GM12878 (cell line): ENCODE results near the gene EPM2AIP1. TPM values are rescaled to one million over a fixed set of nuclear protein-coding genes. Genes with fewer than 3 reads are reported as not detected.

ENCODE experiments used
- CBX3 ChIP-seq: fragments of 200-600 bp; sonication (generic); IDR thresholded peaks from 2 replicates; pipeline ENCODE4 v1.6.1; 2016; ENCODE audit warnings: low read depth, borderline replicate concordance
- CREM ChIP-seq: IDR thresholded peaks from 2 replicates; pipeline ENCODE4 v1.6.1; 2014; ENCODE audit warnings: antibody characterized with exemption, low read depth
- E2F4 ChIP-seq: IDR thresholded peaks from 2 replicates; pipeline ENCODE4 v1.6.1; 2012; ENCODE audit warnings: low read depth, low read length, improper control_type of control experiment
- FOS ChIP-seq: IDR thresholded peaks from 3 replicates; pipeline ENCODE4 v1.6.1; 2011; ENCODE audit warnings: borderline replicate concordance; ENCODE audit not compliant: insufficient read length; ENCODE audit errors: extremely low read depth
- FOXK2 ChIP-seq: fragments of 450-650 bp; IDR thresholded peaks from 2 replicates; pipeline ENCODE4 v1.6.1; 2017; ENCODE audit warnings: mild to moderate bottlenecking, moderate library complexity
- GATAD2B ChIP-seq: fragments of 450-650 bp; conservative IDR thresholded peaks from 2 replicates; pipeline ENCODE4 v1.6.1; 2017; ENCODE audit warnings: low read depth, mild to moderate bottlenecking, moderate library complexity
- HDGF ChIP-seq: fragments of 450-650 bp; IDR thresholded peaks from 2 replicates; pipeline ENCODE4 v1.6.1; 2016; ENCODE audit warnings: antibody characterized with exemption
- IKZF2 ChIP-seq, 2 experiments: fragments of 450-650 bp; IDR thresholded peaks; 2 replicates each; pipeline ENCODE4 v1.6.1; 2017; ENCODE audit warnings: mild to moderate bottlenecking in 2 of 2, moderate library complexity in 2 of 2
- IRF4 ChIP-seq: IDR thresholded peaks from 2 replicates; pipeline ENCODE4 v1.6.1; 2011; ENCODE audit warnings: low read depth, low read length
- JUNB ChIP-seq: IDR thresholded peaks from 2 replicates; pipeline ENCODE4 v1.6.1; 2016; ENCODE audit warnings: antibody characterized with exemption, mild to moderate bottlenecking
- MTA2 ChIP-seq: fragments of 450-650 bp; IDR thresholded peaks from 2 replicates; pipeline ENCODE4 v1.6.1; 2016; ENCODE audit warnings: low read depth, mild to moderate bottlenecking, moderate library complexity
- NR2C1 ChIP-seq: fragments of 450-650 bp; IDR thresholded peaks from 2 replicates; pipeline ENCODE4 v1.6.1; 2017; ENCODE audit warnings: antibody characterized with exemption, mild to moderate bottlenecking, moderate library complexity
- PAX5 ChIP-seq: IDR thresholded peaks from 2 replicates; pipeline ENCODE4 v1.6.1; 2011; ENCODE audit warnings: low read depth, low read length, borderline replicate concordance
- PKNOX1 ChIP-seq: fragments of 450-650 bp; IDR thresholded peaks from 2 replicates; pipeline ENCODE4 v1.6.1; 2016; ENCODE audit warnings: mild to moderate bottlenecking
- POU2F2 ChIP-seq: IDR thresholded peaks from 3 replicates; pipeline ENCODE4 v1.6.1; 2011; ENCODE audit warnings: low read depth, mild to moderate bottlenecking, low read length, borderline replicate concordance
- REST ChIP-seq: IDR thresholded peaks from 2 replicates; pipeline ENCODE4 v1.6.1; 2012; ENCODE audit warnings: mild to moderate bottlenecking, low read depth, low read length
- SIN3A ChIP-seq: IDR thresholded peaks from 2 replicates; pipeline ENCODE4 v1.6.1; 2012; ENCODE audit warnings: low read depth, low read length, improper control_type of control experiment
- SREBF1 ChIP-seq: IDR thresholded peaks from 2 replicates; pipeline ENCODE4 v1.6.1; 2012; ENCODE audit warnings: mild to moderate bottlenecking, low read length
- SRF ChIP-seq, 2 experiments: IDR thresholded peaks; 2 replicates each; pipeline ENCODE4 v1.6.1; 2011; ENCODE audit warnings: low read depth in 2 of 2, low read length in 2 of 2, mild to moderate bottlenecking in 1 of 2, moderate library complexity in 1 of 2
- STAT1 ChIP-seq: fragments of 450-650 bp; conservative IDR thresholded peaks from 2 replicates; pipeline ENCODE4 v1.6.1; 2014; ENCODE audit warnings: antibody characterized with exemption, mild to moderate bottlenecking
- ZBTB4 ChIP-seq: fragments of 450-650 bp; formaldehyde crosslinking; IDR thresholded peaks from 2 replicates; pipeline ENCODE4 v1.4.0; 2022; ENCODE audit warnings: mild to moderate bottlenecking, moderate library complexity
- ZNF24 ChIP-seq: fragments of 450-650 bp; IDR thresholded peaks from 2 replicates; pipeline ENCODE4 v1.6.1; 2017; ENCODE audit warnings: antibody characterized with exemption, mild to moderate bottlenecking
- ZNF384 ChIP-seq: IDR thresholded peaks from 2 replicates; pipeline ENCODE4 v1.6.1; 2012; ENCODE audit warnings: low read depth, mild to moderate bottlenecking, low read length, improper control_type of control experiment, borderline replicate concordance
- polyA plus RNA-seq, 11 experiments: library from polyadenylated mRNA; depleted of rRNA in 4 of 11; unstranded in 6 of 11; stranded (reverse) in 5 of 11; fragments of >200 nt; fragmentation: Nextera tagmentation in 4 of 11; fragmentation: Illumina TruSeq in 1 of 11; extraction: Ambion mirVana in 4 of 11; extraction: Trizol in 1 of 11; gene quantifications; 1 replicate in 1 of 11; 2 replicates in 10 of 11; pipeline versions ENCODE4 v1.2.1 to v1.2.3, GENCODE V29; 2011 to 2016; ENCODE audit warnings: inconsistent platforms in 2 of 11, missing spikeins in 2 of 11, low read depth in 1 of 11
- total RNA-seq, 4 experiments: library from RNA; depleted of rRNA in 3 of 4; stranded (reverse); fragments of >200 nt in 3 of 4; fragmentation: Illumina TruSeq in 1 of 4; extraction: Trizol in 1 of 4; gene quantifications; 2 replicates each; pipeline versions ENCODE4 v1.2.1 to v1.2.3, GENCODE V29; 2013 to 2021

Gene EPM2AIP1
- total and polyA plus RNA-seq, 10 of the 15 experiments (the other 5 are each of a cell fraction or from before 2014, with no cell fraction given) = 5.5 to 31.9 (median 21.8) TPM

GRCh38 chr3:36969540-36970432 is 23.1 kb downstream of the EPM2AIP1 start (continued):
- TF ChIP-seq FOS = no peak
- no peak for TF ChIP-seq STAT1
- TF ChIP-seq MTA2 = no peak
- TF ChIP-seq ZBTB4 (CRISPR knock-in tag) = no peak
- TF ChIP-seq PKNOX1 = peak; percentile 88
- TF ChIP-seq SREBF1 = no peak
- TF ChIP-seq CBX3 = no peak
- TF ChIP-seq ZNF384 = no peak
- TF ChIP-seq NR2C1 = no peak
- TF ChIP-seq GATAD2B = no peak
- no peak for TF ChIP-seq REST
- TF ChIP-seq ZNF24 = no peak
- peak; percentile 67 for TF ChIP-seq IRF4
- TF ChIP-seq SIN3A = no peak
- no peak for TF ChIP-seq FOXK2
- no peak for TF ChIP-seq SRF (IDR thresholded peaks at IDR 0.05; ENCODE audit: low read depth in 2 of 2, low read length in 2 of 2)
- TF ChIP-seq POU2F2 = peak; percentile 70; the same call in 1 of the 3 replicates
- peak; percentile 18; the same call in 1 of the 2 replicates for TF ChIP-seq JUNB
- TF ChIP-seq HDGF = peak; percentile 63; the same call in 1 of the 2 replicates
- TF ChIP-seq CREM = peak; percentile 46; the same call in 1 of the 2 replicates
- no peak for TF ChIP-seq E2F4
- no peak for TF ChIP-seq PAX5
- no peak; a peak in 2 of 4 replicates for TF ChIP-seq IKZF2 (IDR thresholded peaks at IDR 0.05)
